ENCODE data around the gene HID1. TPM values are rescaled to one million over a fixed set of nuclear protein-coding genes. Genes with fewer than 3 reads are reported as not detected.
"Not testable (repeated sequence)": the region's sequence is repeated elsewhere in the genome, so short reads cannot be mapped to it uniquely, and the experiment has no call there.

HID1 gene
- total RNA-seq, 1 donor from 2014 or later = 36.6 TPM

DNA sequence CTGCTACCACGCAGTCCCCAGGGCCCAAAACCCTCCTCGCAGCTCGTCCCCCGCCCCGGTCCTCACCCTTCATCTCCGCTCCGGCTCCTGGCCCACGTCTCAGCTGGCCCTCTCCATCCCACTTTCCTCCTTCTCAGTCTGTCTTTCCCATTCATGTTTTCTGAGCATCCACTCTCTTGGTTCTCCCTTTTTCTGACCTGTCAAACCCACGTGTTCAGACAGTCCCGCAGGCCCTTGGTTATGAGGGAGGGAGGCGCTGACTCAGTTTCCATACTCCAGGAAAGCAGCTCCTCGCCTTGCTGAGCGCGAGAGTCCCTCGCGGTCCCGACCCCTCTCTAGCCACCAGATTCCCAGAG is 392 bp upstream of the HID1 start:
- DNase-seq (ENCODE audit: extremely low spot score, unreplicated experiment) = no peak
- peaks cover 9% of the 10 kb centered on the region for H3K4me1 Mint-ChIP-seq (ENCODE audit: unreplicated experiment)
- peak overlapping the region; percentile 82 for H3K4me3 Mint-ChIP-seq
- H3K27me3 Mint-ChIP-seq = peaks cover 51% of the 10 kb centered on the region
- H3K9me3 Mint-ChIP-seq = no peaks in the 10 kb centered on the region
- TF ChIP-seq, protein P1, sequence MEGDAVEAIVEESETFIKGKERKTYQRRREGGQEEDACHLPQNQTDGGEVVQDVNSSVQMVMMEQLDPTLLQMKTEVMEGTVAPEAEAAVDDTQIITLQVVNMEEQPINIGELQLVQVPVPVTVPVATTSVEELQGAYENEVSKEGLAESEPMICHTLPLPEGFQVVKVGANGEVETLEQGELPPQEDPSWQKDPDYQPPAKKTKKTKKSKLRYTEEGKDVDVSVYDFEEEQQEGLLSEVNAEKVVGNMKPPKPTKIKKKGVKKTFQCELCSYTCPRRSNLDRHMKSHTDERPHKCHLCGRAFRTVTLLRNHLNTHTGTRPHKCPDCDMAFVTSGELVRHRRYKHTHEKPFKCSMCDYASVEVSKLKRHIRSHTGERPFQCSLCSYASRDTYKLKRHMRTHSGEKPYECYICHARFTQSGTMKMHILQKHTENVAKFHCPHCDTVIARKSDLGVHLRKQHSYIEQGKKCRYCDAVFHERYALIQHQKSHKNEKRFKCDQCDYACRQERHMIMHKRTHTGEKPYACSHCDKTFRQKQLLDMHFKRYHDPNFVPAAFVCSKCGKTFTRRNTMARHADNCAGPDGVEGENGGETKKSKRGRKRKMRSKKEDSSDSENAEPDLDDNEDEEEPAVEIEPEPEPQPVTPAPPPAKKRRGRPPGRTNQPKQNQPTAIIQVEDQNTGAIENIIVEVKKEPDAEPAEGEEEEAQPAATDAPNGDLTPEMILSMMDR (conservative IDR thresholded peaks at IDR 0.05) = no peak
- peak overlapping the region; percentile 6 for H3K27ac Mint-ChIP-seq
- H3K36me3 Mint-ChIP-seq = no peaks in the 10 kb centered on the region

DNA sequence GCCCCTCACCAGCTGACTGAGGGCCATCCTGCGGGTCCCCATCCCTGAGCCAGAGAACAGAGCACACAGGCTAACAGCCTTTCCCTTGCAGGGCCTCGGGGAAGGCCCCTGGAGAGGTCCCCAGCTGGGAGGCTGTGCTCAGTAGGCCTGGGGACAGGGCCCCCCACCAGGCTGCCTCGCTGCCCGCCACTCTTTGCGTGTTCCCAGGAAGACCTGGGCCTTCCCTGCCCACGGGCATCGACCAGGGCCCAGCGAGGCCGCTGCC is 785 bp downstream of the HID1 start:
- Mint-ChIP-seq H3K9me3 (no peaks in the 10 kb centered on the region), H3K4me1 (ENCODE audit: unreplicated experiment) (peaks cover 9% of the 10 kb centered on the region), H3K4me3 (peak overlapping the region; percentile 83), H3K27ac (no peak overlapping the region), H3K36me3 (no peaks in the 10 kb centered on the region), H3K27me3 (peaks cover 47% of the 10 kb centered on the region)
- TF ChIP-seq, protein P1 (conservative IDR thresholded peaks at IDR 0.05) = no peak
- DNase-seq (ENCODE audit: extremely low spot score, unreplicated experiment) = no peak

DNA sequence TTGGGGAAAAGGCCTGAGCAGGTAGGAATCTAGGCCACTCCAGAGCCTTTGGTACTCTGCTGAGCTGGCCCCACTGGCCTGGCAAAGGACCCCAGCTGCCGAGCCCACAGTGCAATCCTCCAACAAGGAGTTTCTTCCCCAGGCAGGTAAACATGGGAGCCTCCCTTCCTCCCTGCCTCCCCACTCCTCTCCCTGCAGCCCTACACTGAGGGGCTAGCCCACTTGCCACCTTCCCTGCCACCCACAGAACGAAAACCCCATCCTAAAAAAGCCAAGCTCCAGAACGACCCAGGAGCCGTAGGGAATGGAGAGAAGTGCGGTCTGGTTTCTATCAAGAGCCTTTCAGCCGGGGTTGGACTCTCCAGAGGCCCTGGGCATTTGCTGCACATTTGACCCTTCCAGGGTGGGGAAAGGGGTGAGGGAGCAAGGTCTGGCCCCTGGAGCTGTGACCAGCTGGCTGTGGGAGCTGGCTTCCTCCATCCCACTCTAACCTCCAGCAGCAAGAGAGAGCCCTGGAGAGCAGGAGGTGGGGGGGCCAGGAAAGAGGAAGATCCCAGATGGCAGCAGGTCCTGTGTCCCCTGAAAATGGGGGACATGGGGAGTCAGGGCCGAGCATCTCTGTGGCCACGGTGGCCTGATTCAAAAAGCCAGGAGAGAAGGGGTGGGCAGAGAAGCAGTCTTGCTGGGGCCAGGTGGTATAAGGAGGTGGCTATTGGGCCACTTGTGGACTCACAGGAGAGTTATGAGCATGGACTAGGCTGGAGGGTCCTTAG is 1.3 kb downstream of the HID1 start:
- Mint-ChIP-seq H3K27ac (peak overlapping the region; percentile 50), H3K4me1 (ENCODE audit: unreplicated experiment) (peaks cover 9% of the 10 kb centered on the region)

DNA sequence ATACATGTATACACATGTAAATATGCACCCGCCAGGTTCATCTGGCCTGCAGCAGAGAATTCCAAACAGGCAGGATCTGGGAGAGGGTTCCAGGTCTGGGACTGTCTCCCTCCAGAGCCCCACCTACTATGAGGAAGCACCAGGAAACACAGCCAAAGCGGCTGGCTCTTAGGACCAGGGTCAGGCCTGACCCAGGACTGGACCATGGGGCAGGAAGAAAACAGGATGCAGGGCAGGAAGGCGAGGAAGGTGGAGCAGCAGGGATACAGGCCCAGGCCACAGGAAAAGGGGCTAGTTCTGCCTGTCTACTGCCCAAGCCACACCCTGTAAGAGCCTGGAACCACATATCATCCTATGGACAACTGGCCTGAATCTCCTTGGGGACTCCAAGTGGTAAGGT is 2.2 kb downstream of the HID1 start:
- TF ChIP-seq, protein P1 (conservative IDR thresholded peaks at IDR 0.05) = no peak
- Mint-ChIP-seq H3K4me3 (peak overlapping the region; percentile 83), H3K27ac (peak overlapping the region; percentile 46), H3K27me3 (peaks cover 40% of the 10 kb centered on the region), H3K4me1 (ENCODE audit: unreplicated experiment) (peaks cover 9% of the 10 kb centered on the region), H3K9me3 (no peaks in the 10 kb centered on the region), H3K36me3 (no peaks in the 10 kb centered on the region)
- no peak for DNase-seq (ENCODE audit: extremely low spot score, unreplicated experiment)

More for the DNA sequence above, 1.3 kb downstream of the HID1 start:
- TF ChIP-seq, protein P1 (conservative IDR thresholded peaks at IDR 0.05) = no peak
- Mint-ChIP-seq H3K4me3 (peak overlapping the region; percentile 83), H3K9me3 (no peaks in the 10 kb centered on the region), H3K27me3 (peaks cover 46% of the 10 kb centered on the region), H3K36me3 (no peaks in the 10 kb centered on the region)
- no peak for DNase-seq (ENCODE audit: extremely low spot score, unreplicated experiment)

DNA sequence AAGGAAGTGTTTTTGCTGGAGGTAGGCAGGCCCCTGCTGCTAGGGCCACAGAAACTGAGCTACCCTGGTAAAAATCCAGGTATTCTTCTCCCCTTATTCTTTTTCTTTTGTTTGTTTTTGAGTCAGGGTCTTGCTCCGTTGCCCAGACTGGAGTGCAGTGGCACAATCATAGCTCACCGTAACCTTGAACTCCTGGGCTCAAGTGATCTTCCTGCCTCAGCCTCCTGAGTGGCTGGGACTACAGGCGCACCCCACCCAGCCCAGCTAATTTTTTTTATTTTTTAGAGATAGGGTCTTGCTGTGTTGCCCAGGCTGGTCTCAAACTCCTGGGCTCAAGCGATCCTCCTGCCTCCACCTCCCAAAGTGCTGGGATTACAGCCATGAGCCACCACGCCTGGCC is 3.1 kb downstream of the HID1 start:
- DNase-seq (ENCODE audit: extremely low spot score, unreplicated experiment); H3K9me3 Mint-ChIP-seq; H3K36me3 Mint-ChIP-seq; H3K4me1 Mint-ChIP-seq (ENCODE audit: unreplicated experiment); H3K4me3 Mint-ChIP-seq: not testable (repeated sequence)
- peak overlapping the region; percentile 41 for H3K27ac Mint-ChIP-seq
- H3K27me3 Mint-ChIP-seq = peaks cover 32% of the 10 kb centered on the region

DNA sequence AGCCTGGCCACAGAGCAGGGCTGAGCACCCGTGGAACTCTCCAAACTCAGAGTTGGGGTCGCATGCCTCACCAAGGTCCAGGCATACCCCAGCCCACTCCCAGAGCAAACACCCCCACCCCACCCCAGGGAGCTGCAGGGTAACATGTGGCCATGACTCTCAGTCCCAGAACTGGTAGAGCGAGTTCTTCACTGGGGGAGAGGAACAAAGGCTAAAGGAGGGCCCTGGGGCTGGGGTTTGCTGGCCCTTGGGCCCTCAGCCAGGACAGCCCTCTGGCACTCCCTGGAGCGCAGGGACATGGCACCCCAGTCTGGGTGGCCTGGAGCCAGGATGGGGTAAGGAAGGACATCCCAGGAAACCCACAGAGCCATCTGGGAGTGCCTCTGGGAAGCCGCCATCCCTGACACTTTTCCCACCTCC is 4.2 kb downstream of the HID1 start:
- no peak for DNase-seq (ENCODE audit: extremely low spot score, unreplicated experiment)
- Mint-ChIP-seq H3K4me3 (peak overlapping the region; percentile 55), H3K4me1 (ENCODE audit: unreplicated experiment) (peaks cover 9% of the 10 kb centered on the region), H3K9me3 (no peaks in the 10 kb centered on the region), H3K27me3 (peaks cover 25% of the 10 kb centered on the region), H3K27ac (peak overlapping the region; percentile 41), H3K36me3 (no peaks in the 10 kb centered on the region)
- TF ChIP-seq, protein P1 (conservative IDR thresholded peaks at IDR 0.05) = no peak

Measured in type B pancreatic cell (in vitro differentiated cells).